ENCODE data around the gene DPP6. TPM values are rescaled to one million over a fixed set of nuclear protein-coding genes. Genes with fewer than 3 reads are reported as not detected.
A peak's percentile ranks its signal among the peaks of the same experiment; 100 is the strongest.

The DPP6 gene
- total and polyA plus RNA-seq, 2 experiments from 2014 or later = not detected

DNA sequence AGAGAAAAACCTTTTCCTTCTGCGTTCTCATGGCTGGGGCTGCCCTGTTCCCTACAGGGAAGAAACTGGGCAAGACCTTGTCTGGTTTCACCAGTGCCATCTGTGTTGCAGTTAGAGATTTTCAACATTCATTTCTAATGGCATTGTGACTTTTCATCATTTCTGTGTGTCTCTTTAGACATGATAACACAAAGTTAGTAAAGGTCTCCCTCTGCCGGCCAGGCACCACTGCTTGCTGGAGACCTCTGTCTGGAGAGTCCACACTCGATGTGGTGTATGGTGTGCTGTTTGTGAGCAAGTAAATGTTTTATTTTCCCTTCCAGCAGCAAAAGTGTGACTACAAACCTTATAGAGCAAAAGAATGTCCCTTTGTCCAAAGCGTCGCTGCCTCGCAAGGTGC, 737.2 kb downstream of the DPP6 start:
- Mint-ChIP-seq H3K4me1 (peaks cover under 1% of the 10 kb centered on the region; the same call in 2 of the 3 replicates), H3K9me3 (peaks cover 9% of the 10 kb centered on the region), H3K4me3 (no peak overlapping the region), H3K27me3 (ENCODE audit: insufficient read depth, low read depth, poor library complexity) (peaks cover 9% of the 10 kb centered on the region), H3K36me3 (ENCODE audit: low read depth) (peaks cover 2% of the 10 kb centered on the region; the same call in 1 of the 3 replicates), H3K27ac (no peak overlapping the region)
- no peak overlapping the region for H3K27ac ChIP-seq (ENCODE audit: low read depth)
- no peaks in the 10 kb centered on the region for H3K27me3 ChIP-seq (ENCODE audit: insufficient read depth)
- no peak overlapping the region for H3K4me2 ChIP-seq
- H2AFZ ChIP-seq = no peak overlapping the region
- no peaks in the 10 kb centered on the region for H3K79me2 ChIP-seq (replicated peaks; ENCODE audit: insufficient read depth)
- no peaks in the 10 kb centered on the region for H3F3A ChIP-seq (replicated peaks; ENCODE audit: low read depth)
- TF ChIP-seq POLR2AphosphoS5 (IDR thresholded peaks at IDR 0.05; ENCODE audit: low read depth) (no peak), ZNF331 (CRISPR knock-in tag; IDR thresholded peaks at IDR 0.05; ENCODE audit: low read depth) (no peak), ZNF114 (CRISPR knock-in tag; IDR thresholded peaks at IDR 0.05) (no peak), ETS1 (IDR thresholded peaks at IDR 0.05) (no peak)
- no peaks in the 10 kb centered on the region for H4K20me1 ChIP-seq (replicated peaks; ENCODE audit: insufficient read depth)
- ATAC-seq (peak; percentile 22), DNase-seq (ENCODE audit: low spot score) (no peak)
- peaks cover 7% of the 10 kb centered on the region; the same call in 1 of the 2 replicates for H3K36me3 ChIP-seq (ENCODE audit: insufficient read depth)
- H3K4me3 ChIP-seq = no peak overlapping the region
- H3K4me1 ChIP-seq (ENCODE audit: insufficient read depth) = no peaks in the 10 kb centered on the region
- no peaks in the 10 kb centered on the region for H3K9me2 ChIP-seq (ENCODE audit: insufficient read depth)

- Histone ChIP-seq H3K4me2 (no peak overlapping the region), H3K4me1 (ENCODE audit: insufficient read depth) (no peaks in the 10 kb centered on the region), H3K4me3 (no peak overlapping the region), H2AFZ (no peak overlapping the region), H3K9me2 (ENCODE audit: insufficient read depth) (no peaks in the 10 kb centered on the region), H3K36me3 (ENCODE audit: insufficient read depth) (peaks cover 4% of the 10 kb centered on the region; the same call in 1 of the 2 replicates), H3F3A (replicated peaks; ENCODE audit: low read depth) (no peaks in the 10 kb centered on the region), H4K20me1 (replicated peaks; ENCODE audit: insufficient read depth) (no peaks in the 10 kb centered on the region), H3K79me2 (replicated peaks; ENCODE audit: insufficient read depth) (no peaks in the 10 kb centered on the region), H3K27me3 (ENCODE audit: insufficient read depth) (no peaks in the 10 kb centered on the region), H3K27ac (ENCODE audit: low read depth) (no peak overlapping the region)
- DNase-seq (ENCODE audit: low spot score) (no peak), ATAC-seq (no peak)
- Mint-ChIP-seq H3K27me3 (ENCODE audit: insufficient read depth, low read depth, poor library complexity) (peaks cover 12% of the 10 kb centered on the region), H3K36me3 (ENCODE audit: low read depth) (no peaks in the 10 kb centered on the region), H3K27ac (no peak overlapping the region), H3K4me1 (peaks cover 7% of the 10 kb centered on the region), H3K9me3 (0 out of 3 replicates have a peak, but pooled peaks cover 2% of the 10 kb centered on the region), H3K4me3 (no peak overlapping the region)
- no peak for TF ChIP-seq POLR2AphosphoS5 (IDR thresholded peaks at IDR 0.05; ENCODE audit: low read depth)
- TF ChIP-seq JUNB (IDR thresholded peaks at IDR 0.05; ENCODE audit: unreplicated experiment) = no peak
- TF ChIP-seq EZH2phosphoT487 (IDR thresholded peaks at IDR 0.05; ENCODE audit: unreplicated experiment) = no peak
- no peak for TF ChIP-seq REST (IDR thresholded peaks at IDR 0.05; ENCODE audit: unreplicated experiment)
- TF ChIP-seq STAT1 (IDR thresholded peaks at IDR 0.05; ENCODE audit: unreplicated experiment) = no peak
- TF ChIP-seq CREB1 (CRISPR knock-in tag; IDR thresholded peaks at IDR 0.05; ENCODE audit: low read depth) = no peak
- no peak for TF ChIP-seq ETS1 (IDR thresholded peaks at IDR 0.05)
- TF ChIP-seq CTCF (conservative IDR thresholded peaks at IDR 0.05; ENCODE audit: low read depth in 2 of 2) = no peak
- TF ChIP-seq NANOG (IDR thresholded peaks at IDR 0.05; ENCODE audit: borderline replicate concordance) = no peak
- no peak for TF ChIP-seq ZNF114 (CRISPR knock-in tag; IDR thresholded peaks at IDR 0.05)
- no peak for TF ChIP-seq ZNF331 (CRISPR knock-in tag; IDR thresholded peaks at IDR 0.05; ENCODE audit: low read depth)
These were observed 739.4 kb downstream of the DPP6 start for GRCh38 chr7:154791611-154792010.
